Heart left ventricle (tissue), 13 donors: Measurements from ENCODE around the gene STIP1.

Source experiments
- CTCF ChIP-seq, 12 donors: fragments of 200-600 bp; sonication (generic) in 4 of 12; IDR thresholded peaks; one replicate each; pipeline versions ENCODE4 v1.5.0 to v1.8.0; 2018 to 2022; ENCODE audit warnings: antibody characterized with exemption in 12 of 12, mild to moderate bottlenecking in 5 of 12
- POLR2A ChIP-seq, 2 donors: fragments of 450-650 bp; IDR thresholded peaks; one replicate each; pipeline ENCODE4 v1.6.1; 2017; ENCODE audit warnings: antibody characterized with exemption in 2 of 2, mild to moderate bottlenecking in 2 of 2, moderate library complexity in 2 of 2
- donor health status: ischemic (EF 13 %, LVEDD 7.1; RV severe dilation, severe dysfunction).
- donor health status: DM: no; HTN: yes; CAD: no.
- donor health status: DM: no; HTN: no; CAD: no.
- donor health status: ischemic (EF 25% LVEDD 6.9; RV normal size, moderate dysfunction).
- donor health status: ischemic (EF 25% LVEDD 5.7; RV mildly dilated, moderate dysfunction).
- donor health status: ischemic (EF 35%, LVEDD 5.7; RV mildly dilated, moderate dysfunction).
- donor health status: nonischemic (EF 11% LVEDD 7.7; RV severe dilation, severe dysfunction).
- donor health status: DM: yes; HTN: yes; CAD: no.
- donor health status: PGD.
- donor health status: ischemic (EF 29% LVEDD 5.4; RV normal size, mild dysfunction).
- donor health status: nonischemic (EF 23%, LVEDD 6.1; RV moderate dilation, normal function).

- no peak for TF ChIP-seq CTCF (IDR thresholded peaks at IDR 0.05)
- no peak for TF ChIP-seq POLR2A (IDR thresholded peaks at IDR 0.05)
Measured at GRCh38 chr11:64220271-64220670, 34.3 kb downstream of the STIP1 start.
